Esophagus muscularis mucosa (tissue), 4 donors: ENCODE data around the gene FAM89A.

Experiments used
- CTCF ChIP-seq, 3 experiments: fragments of 200-600 bp in 2 of 3; fragments of 450-650 bp in 1 of 3; sonication (generic) in 2 of 3; IDR thresholded peaks; one replicate each; pipeline ENCODE4 v1.5.1; 2017 to 2019; ENCODE audit warnings: antibody characterized with exemption in 3 of 3, mild to moderate bottlenecking in 2 of 3, moderate library complexity in 1 of 3
- EP300 ChIP-seq: sonication (generic); formaldehyde crosslinking; IDR thresholded peaks from one replicate; pipeline ENCODE4 v1.6.1; 2017; ENCODE audit warnings: antibody characterized with exemption
- POLR2A ChIP-seq: fragments of 450-650 bp; IDR thresholded peaks from one replicate; pipeline ENCODE4 v1.6.1; 2017; ENCODE audit warnings: antibody characterized with exemption, moderate library complexity, mild to moderate bottlenecking, low read depth

GRCh38 chr1:231079163-231079562 lies 39.1 kb upstream of the FAM89A start:
- TF ChIP-seq CTCF (IDR thresholded peaks at IDR 0.05) (no peak), EP300 (no peak), POLR2A (no peak)
